ENCODE results near the gene TYW5.

DNA sequence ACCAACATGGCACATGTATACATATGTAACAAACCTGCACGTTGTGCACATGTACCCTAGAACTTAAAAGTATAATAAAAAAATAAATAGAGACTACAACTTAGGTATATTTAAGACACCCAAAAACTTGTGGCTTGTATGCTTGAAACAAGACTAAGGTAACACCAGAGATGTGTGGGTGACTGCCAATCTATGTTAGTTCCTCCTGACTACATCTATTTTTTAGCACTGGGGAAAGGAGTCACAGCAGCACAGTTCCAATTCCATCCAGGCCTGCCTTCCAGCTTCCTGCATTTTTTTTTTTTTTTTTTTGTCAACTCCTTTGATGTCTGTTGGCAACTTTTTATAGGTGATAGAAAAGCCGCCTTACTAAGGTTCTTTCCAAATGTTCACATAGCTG lies 26.0 kb downstream of the TYW5 start:
- TF ChIP-seq, protein P1, sequence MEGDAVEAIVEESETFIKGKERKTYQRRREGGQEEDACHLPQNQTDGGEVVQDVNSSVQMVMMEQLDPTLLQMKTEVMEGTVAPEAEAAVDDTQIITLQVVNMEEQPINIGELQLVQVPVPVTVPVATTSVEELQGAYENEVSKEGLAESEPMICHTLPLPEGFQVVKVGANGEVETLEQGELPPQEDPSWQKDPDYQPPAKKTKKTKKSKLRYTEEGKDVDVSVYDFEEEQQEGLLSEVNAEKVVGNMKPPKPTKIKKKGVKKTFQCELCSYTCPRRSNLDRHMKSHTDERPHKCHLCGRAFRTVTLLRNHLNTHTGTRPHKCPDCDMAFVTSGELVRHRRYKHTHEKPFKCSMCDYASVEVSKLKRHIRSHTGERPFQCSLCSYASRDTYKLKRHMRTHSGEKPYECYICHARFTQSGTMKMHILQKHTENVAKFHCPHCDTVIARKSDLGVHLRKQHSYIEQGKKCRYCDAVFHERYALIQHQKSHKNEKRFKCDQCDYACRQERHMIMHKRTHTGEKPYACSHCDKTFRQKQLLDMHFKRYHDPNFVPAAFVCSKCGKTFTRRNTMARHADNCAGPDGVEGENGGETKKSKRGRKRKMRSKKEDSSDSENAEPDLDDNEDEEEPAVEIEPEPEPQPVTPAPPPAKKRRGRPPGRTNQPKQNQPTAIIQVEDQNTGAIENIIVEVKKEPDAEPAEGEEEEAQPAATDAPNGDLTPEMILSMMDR (IDR thresholded peaks at IDR 0.05) = no peak
- no peak for TF ChIP-seq EP300 (IDR thresholded peaks at IDR 0.05; ENCODE audit: low read depth)
